Right ventricle myocardium inferior (tissue), 1 donor: ENCODE results near the gene WBP1L. TPM values are rescaled to one million over a fixed set of nuclear protein-coding genes. Genes with fewer than 3 reads are reported as not detected.
A peak's percentile ranks its signal among the peaks of the same experiment; 100 is the strongest.

ENCODE experiments used
- ATAC-seq: fragments of 200-7000 bp; cut with Tn5 transposase; one replicate; pipeline ENCODE4 v1.9.1; 2020; ENCODE audit warnings: mild to moderate bottlenecking, moderate library complexity
- DNase-seq: peaks from one replicate; pipeline ENCODE4 v3.0.0; 2021; ENCODE audit errors: missing footprints
- intact Hi-C: fragments of 100-400 bp; cut with DNase I; formaldehyde crosslinking; loops from one replicate; pipeline ENCODE4 v1.11.0; 2022
- total RNA-seq: library from RNA; stranded (reverse); fragmentation: NEBNext Ultra II Directional; extraction: Animal tissue kit (Norgen Biotek cat#: 25700); gene quantifications from one replicate; pipeline ENCODE4 v1.2.1, GENCODE V29; 2021
- donor health status: DM: no; HTN: yes; CAD: no; lungs with severe emphysema.

The WBP1L gene
- total RNA-seq, 1 donor from 2014 or later = 25.9 TPM

DNA sequence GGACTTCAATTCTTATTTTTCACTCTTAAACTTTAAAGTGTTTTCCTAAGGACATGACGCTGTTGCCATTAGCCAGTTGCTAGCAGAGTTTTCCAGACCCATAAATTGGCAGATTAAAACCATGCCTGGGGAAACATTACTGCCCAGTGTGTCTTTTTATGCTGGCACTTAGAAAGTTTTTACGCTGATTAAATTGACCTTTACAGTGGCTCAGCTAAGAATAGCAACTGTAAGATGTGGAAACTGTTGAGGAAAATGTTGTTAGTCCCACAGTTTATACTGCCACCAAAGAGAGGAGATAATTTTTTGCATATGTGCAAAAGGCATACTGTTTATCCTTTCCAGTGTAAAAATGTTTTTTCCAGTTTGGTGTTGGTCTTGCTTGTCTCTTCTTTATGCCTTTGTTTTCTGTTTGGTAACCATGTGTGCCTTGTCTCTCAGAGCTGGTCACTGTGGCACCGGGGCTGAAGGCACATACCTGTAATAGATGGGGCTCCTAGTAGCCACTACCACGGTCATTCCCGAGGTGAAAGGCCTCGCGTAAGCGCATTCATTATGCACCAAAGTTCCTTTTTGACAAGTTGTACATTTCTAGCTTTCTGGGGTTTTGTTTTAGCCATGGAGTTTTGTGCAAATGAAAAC is 48.1 kb downstream of the WBP1L start:
- ATAC-seq = no peak
- DNase-seq = no peak
- intact Hi-C loops = no loop called here

- DNase-seq = no peak
- intact Hi-C loops = loop anchor here (1.0 kb wide), 1 partner anchor 19 kb away; no protein-coding TSS in a partner anchor
- ATAC-seq = peak; percentile 58
Measured at GRCh38 chr10:102795453-102796406, 52.0 kb downstream of the WBP1L start.

DNA sequence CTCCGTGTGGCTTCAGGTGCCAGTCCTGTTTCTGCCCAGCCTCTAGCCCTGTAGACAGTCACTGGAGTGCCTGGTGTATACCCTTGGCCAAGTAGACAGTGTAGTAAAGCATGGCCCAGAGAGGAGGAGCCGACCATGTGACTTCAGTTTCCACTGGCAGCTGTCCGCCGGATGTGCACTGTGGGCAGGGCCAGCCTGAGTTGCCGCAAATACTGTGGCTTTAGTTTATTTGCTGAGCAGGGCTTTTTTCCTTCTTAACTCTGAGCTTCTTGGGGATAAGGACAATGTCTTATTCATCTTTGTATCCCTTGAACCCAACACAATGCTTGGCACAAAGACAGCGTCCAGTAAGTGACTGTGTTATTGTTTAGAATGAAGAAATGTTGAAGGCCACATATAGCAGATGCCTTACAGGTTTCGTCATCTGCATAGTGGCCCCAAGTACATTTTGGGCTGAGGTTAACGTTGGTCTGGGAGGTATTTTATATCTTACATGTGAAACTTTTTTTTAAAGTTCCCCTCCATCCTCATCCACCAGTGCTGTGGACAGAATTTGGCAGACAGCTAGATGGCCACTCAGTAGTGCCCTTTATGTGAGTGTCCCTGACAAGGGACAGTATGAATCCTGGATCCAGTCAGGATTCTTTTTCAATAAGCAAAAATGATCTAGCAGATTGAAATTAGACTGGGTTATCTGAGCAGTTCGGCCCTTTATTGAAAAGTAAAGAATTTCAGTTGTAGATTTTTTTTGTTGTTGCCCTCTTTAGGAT is 52.8 kb downstream of the WBP1L start:
- peak; percentile 95 for DNase-seq
- peak; percentile 97 for ATAC-seq
- intact Hi-C loops = loop anchor here (1.0 kb wide), 1 partner anchor 20 kb away; no protein-coding TSS in a partner anchor

DNA sequence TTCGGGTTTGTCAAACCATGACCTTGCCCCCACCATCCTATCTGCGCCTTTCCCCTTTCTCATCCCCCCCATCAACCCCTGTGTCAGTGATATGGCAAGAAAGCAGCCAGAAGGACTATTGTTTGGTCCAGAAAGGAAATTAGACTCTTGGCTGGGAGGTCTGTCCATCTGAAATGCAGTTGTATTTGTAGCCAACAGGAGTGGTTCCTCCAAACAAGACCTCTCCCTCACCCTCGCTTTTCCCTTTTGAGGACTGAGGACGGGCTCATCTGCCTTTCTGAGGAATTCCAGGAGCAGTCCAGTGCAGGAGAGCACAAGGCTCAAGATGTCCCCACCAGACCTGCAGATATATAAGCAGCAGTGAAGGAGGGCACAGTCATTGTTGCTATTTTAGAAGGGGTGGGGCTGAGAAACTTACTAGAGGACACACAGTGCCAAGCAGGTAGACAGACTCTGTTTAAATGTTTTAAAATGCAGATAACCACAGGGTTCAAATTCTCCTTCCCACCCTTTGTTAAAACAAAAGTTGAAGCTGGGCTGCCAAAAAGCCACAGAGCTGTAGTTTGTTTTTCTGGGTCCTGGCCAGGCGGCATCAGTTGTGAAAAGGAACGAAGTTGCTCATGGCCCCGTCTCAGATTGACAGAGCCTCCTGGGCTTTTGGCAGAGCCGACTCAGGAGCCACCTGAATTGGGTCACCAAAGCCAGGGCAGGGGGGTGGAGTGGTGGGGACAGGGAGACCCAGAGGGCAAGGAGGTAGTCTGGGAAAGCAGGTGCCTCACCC is 56.1 kb downstream of the WBP1L start:
- intact Hi-C loops = no loop called here
- no peak for ATAC-seq
- peak; percentile 71 for DNase-seq

GRCh38 chr10:102800611-102801335 is 57.0 kb downstream of the WBP1L start:
- ATAC-seq (no peak), DNase-seq (no peak)
- intact Hi-C loops = no loop called here

DNA sequence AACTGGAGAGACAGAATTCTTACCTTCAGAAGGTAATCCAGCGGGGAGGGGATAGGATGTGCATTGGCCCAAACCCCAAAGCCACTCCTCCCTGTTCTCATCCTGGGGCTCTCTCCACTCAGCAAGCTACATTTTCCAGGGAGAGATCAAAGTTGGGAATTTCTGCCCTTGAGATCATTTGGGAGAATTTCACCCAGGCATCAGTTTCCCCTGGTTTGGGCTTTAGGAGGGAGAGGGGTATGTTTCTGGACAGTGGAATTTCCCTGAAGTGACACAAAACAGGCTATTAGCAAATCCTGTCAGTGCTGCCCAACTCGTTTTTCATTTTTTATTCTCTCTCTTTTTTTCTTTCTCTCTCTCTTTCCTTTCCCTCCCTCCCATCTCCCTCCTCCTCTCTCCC is 57.7 kb downstream of the WBP1L start:
- DNase-seq = no peak
- intact Hi-C loops = no loop called here
- ATAC-seq = no peak

DNA sequence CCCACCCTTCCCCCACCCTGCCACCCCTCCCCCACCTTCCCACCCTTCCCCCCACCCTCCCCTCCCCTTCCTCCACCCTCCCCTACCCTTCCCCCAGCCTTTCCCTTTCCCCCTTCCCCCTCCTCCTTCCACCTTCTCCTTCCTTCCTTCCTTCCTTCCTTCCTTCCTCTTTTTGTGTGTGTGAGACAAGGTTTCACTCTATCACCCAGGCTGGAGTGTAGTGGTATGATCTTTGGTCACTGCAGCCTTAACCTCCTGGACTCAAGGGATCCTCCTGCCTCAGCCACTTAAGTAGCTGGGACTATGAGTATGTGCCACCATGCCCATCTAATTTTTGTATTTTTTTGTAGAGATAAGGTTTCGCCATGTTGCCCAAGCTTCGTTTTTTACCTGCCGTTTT is 58.2 kb downstream of the WBP1L start:
- ATAC-seq = no peak
- intact Hi-C loops = no loop called here
- DNase-seq = no peak

DNA sequence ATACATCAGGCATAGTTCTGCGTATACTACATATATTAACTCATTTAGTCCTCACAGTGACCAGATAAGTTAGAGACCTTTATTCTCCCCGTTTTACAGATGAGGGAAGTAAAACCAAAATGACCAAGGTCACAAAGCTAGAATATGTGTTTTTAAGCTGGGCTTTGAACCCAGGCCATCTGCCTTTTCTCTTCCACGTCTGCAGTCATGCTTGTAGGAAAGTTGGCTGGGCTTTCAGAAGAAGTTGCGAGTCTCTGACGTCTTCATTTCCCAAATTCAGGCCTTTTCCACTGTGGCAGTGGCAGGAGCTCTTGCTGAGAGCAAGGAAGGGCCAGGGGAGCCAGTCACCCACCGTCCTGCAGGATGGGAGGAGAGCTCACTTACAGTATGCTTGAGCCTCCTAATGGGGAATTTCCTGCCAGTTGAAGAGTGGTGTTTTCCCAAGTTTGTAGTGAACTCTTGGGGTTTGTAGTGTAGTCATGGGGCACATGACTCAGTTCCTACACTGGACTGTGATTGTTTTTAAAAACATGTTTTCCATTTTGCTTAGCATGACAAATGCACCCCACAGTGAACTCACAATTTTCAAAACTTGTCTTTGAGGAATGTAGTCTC is 59.3 kb downstream of the WBP1L start:
- no peak for DNase-seq
- intact Hi-C loops = no loop called here
- peak; percentile 47 for ATAC-seq

- intact Hi-C loops = no loop called here
- ATAC-seq = no peak
- DNase-seq = no peak
Measured at GRCh38 chr10:102804382-102805055, 60.8 kb downstream of the WBP1L start.

DNA sequence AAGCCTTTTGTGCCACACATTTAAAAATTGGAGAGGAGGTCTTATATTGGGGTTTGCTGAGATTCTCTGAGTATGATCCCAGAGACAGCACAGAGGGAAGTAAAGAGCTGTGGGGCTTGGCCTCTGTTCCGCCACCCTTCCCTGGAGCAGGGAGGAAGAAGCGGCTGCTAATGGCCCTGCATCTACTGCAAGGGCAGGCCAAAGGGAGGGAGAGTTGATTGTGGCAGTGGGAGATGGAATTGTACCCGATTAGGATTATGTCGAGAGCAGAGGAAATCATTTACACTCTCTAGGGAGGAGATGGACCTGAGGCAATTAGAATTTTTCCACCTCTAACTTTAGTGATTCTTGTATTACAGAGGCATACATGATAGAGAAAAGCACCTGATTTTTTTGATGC is 64.6 kb downstream of the WBP1L start:
- intact Hi-C loops = no loop called here
- no peak for DNase-seq
- ATAC-seq = no peak

DNA sequence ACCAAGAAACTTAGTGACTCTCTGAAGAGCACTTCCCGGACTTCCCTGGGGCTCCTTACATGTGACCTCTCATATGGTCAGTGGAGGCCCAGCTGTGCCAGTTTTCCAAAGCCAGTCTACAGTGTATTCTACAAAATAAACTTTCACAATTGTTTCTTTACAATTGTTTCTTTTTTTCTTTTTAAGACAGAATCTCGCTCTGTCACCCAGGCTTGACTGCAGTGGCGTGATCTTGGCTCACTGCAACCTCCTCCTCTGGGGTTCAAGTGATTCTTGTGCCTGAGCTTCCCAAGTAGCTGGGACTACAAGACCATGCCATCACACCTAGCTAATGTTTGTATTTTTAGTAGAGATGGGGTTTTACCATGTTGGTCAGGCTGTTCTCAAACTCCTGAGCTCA is 67.6 kb downstream of the WBP1L start:
- ATAC-seq = no peak
- intact Hi-C loops = loop anchor here (5.0 kb wide), 1 partner anchor 59 kb away; no protein-coding TSS in a partner anchor
- DNase-seq = no peak

DNA sequence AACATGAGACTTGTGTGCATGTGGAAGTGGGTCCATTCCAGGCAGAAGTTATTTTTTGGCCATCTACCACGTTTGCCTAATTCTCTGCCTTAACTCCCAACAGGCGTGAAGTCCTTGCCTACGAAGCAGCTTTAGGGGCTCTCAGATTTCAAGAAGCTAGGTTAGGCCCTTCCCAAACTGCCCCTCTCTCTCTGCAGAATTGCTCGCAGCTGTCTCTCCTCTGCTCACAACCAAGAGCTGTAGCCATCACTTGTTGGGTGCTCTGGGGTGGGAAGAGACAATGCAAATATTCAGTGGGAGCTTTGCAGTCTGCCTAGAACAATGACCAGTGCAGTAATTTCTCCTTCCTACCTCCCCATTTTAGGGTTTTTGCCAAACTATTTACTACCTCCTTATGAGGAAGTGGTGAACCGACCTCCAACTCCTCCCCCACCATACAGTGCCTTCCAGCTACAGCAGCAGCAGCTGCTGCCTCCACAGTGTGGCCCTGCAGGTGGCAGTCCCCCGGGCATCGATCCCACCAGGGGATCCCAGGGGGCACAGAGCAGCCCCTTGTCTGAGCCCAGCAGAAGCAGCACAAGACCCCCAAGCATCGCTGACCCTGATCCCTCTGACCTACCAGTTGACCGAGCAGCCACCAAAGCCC is 68.6 kb downstream of the WBP1L start:
- intact Hi-C loops = loop anchor here (5.0 kb wide), 1 partner anchor 60 kb away; no protein-coding TSS in a partner anchor
- no peak for DNase-seq

DNA sequence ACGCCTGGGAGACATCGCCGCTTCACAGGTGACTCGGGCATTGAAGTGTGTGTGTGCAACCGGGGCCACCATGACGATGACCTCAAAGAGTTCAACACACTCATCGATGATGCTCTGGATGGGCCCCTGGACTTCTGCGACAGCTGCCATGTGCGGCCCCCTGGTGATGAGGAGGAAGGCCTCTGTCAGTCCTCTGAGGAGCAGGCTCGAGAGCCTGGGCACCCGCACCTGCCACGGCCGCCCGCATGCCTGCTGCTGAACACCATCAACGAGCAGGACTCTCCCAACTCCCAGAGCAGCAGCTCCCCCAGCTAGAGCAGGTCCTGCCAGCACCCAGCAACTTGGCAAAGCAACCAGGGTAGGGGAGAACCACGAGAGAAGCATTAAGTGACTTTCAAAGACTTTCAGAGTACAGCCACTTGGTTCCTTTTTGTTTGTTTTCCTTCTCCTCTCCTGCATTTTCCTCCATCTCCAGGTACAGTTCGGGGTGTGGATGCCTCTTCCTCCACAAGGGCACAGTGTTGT is 69.3 kb downstream of the WBP1L start:
- DNase-seq (no peak), ATAC-seq (no peak)
- intact Hi-C loops = loop anchor here (5.0 kb wide), 1 partner anchor 61 kb away; no protein-coding TSS in a partner anchor

More for the DNA sequence above, 68.6 kb downstream of the WBP1L start:
- ATAC-seq = no peak

DNA sequence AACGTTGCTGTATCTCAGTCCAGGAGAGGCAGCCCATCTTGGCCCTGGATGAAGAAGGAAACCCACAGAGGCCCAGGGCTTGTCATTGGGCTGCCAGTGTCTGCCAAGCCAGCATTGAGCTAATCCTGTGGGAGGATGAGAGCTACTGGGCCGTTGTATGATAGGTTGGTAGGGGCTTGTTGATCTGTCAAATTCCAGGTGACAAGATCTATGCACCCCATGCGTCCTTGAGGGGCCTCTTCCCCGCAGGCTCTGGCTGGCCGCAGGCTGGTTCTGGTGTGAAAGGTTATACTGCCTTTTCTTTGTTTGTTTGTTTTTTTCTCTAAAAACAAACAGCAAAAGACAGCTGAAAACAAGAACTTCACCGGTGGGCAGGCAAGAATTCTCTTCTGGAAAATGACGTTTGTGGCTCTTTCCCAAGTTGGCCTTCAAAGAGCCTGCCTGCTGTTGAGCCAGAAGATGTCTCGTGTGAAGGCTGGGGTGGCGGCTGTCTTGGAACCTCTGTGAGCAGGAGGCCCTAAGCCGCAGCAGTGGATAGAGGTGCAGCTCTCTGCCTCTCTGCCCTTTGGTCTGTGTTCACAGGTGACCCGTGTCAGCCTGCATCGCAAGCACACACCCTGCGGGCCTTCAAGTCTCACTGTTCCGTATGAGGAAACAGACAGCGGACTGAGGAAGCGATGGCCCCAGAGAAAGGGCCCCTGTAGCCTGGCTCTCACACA is 70.1 kb downstream of the WBP1L start:
- intact Hi-C loops = loop anchor here (5.0 kb wide), 1 partner anchor 62 kb away; no protein-coding TSS in a partner anchor
- DNase-seq (peak; percentile 66), ATAC-seq (peak; percentile 12)

GRCh38 chr10:102814453-102814871 is 70.7 kb downstream of the WBP1L start:
- intact Hi-C loops = loop anchor here (5.0 kb wide), 1 partner anchor 62 kb away; no protein-coding TSS in a partner anchor
- DNase-seq (peak; percentile 83), ATAC-seq (peak; percentile 43)
